Measurements from ENCODE around the gene NEDD4L.

- no peak for TF ChIP-seq CTCF (optimal IDR thresholded peaks at IDR 0.05 in 1 of 3, IDR thresholded peaks at IDR 0.05 in 1 of 3, conservative IDR thresholded peaks at IDR 0.05 in 1 of 3; ENCODE audit: extremely low read depth in 1 of 3, insufficient read depth in 2 of 3, low read length in 3 of 3)
- no peak for TF ChIP-seq EZH2 (IDR thresholded peaks at IDR 0.05; ENCODE audit: low read length)
These were observed 197.9 kb downstream of the NEDD4L start for GRCh38 chr18:58241877-58242276.

Measured in keratinocyte (primary cell).